ENCODE results near the gene TAB3.

- TF ChIP-seq POLR2A (IDR thresholded peaks at IDR 0.05) (no peak), CTCF (IDR thresholded peaks at IDR 0.05 in 4 of 5, conservative IDR thresholded peaks at IDR 0.05 in 1 of 5) (no peak)
Observed at GRCh38 chrX:30875957-30876356, 13.1 kb downstream of the TAB3 start.

All from gastrocnemius medialis (tissue), 4 donors.